SH-SY5Y (cell line): ENCODE measurements around the gene NKX1-2.

Source experiments
- GATA2 ChIP-seq: IDR thresholded peaks from 2 replicates; pipeline ENCODE4 v1.6.1; 2011; ENCODE audit warnings: mild to moderate bottlenecking, low read depth, low read length
- GATA3 ChIP-seq: IDR thresholded peaks from 2 replicates; pipeline ENCODE4 v1.6.1; 2011; ENCODE audit warnings: low read depth, mild to moderate bottlenecking, low read length, moderate library complexity

Gene NKX1-2

DNA sequence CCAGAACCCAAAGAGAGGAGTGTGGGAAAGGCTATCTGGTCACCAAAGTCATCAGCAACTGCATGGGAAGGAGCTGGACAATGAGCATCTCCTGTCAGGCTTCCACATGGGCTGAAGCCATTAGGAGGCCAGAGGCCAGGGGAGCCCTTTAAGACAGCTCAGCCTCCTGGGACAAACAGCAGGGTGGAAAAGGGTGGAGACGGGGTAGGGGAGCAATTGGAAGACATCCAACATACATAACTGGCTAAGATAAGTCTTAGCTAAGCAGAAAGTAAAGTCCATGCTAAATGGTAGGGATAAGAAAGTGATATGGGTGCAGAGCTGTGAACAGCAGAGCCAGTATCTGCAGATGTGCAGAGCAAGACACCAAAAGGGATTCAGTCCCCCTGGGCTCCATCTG, 29.6 kb downstream of the NKX1-2 start:
- no peak for TF ChIP-seq GATA3
- TF ChIP-seq GATA2 = no peak

DNA sequence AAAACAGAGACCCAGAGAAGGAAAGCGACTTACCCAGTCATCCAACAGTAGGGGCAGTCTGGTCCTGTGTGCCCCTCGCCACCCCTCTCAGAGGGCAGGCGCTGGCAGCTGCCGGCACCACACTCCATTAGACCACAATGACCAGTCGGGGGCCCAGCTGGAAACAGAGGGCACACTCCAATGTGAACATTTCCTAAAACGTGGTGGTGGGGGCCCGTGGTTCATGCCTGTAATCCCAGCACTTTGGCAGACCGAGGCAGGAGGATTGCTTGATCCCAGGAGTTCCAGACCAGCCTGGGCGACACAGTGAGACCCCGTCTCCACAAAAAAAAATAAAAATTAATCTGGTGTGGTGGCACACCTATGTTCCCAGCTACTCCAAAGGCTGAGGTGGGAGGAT, 30.2 kb downstream of the NKX1-2 start:
- TF ChIP-seq GATA2 = no peak

DNA sequence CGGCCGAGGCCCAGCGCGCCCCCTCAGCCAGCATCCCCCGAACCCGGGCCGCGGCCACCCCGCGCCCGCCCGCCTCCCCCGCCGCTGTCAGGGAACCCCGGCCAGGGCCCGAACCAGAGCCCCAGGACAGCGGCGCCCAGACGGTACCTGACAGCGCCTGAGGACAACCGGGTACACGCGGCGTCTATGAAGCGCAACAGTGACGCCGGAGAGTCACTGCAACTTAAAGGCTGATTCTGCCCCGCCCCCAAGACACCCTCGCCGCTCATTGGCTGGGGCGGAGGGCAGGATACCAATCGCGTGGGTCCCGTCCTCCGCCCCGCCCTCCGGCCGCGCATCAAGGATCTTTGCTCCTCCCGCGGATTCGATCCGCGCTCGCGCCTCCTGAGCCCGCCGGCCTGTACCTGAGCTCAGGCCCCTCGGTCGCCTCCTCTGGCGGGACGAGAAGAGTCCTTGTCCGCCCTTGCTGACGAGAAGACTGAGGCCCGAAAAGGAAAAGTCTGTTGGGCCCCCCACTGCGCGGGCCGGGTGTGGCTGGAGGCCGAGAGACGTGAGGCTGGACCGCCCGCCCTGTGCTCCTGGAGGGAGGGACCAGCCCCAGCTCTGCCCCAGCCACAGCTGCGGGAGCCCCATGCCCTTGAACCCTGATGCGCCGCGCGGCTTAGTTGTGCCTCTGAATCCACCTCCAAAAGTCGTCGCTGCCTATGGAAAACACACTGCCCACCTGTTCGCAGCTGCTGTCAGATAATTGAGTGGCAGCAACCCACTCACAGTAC, 30.9 kb downstream of the NKX1-2 start, which contains the start of gene OAT:
Gene OAT, minus strand, starts transcription at position 198 of the 776 bp plus-strand sequence. CDS start 6,752 bp downstream, outside the sequence.
- TF ChIP-seq GATA2 (no peak), GATA3 (no peak)

DNA sequence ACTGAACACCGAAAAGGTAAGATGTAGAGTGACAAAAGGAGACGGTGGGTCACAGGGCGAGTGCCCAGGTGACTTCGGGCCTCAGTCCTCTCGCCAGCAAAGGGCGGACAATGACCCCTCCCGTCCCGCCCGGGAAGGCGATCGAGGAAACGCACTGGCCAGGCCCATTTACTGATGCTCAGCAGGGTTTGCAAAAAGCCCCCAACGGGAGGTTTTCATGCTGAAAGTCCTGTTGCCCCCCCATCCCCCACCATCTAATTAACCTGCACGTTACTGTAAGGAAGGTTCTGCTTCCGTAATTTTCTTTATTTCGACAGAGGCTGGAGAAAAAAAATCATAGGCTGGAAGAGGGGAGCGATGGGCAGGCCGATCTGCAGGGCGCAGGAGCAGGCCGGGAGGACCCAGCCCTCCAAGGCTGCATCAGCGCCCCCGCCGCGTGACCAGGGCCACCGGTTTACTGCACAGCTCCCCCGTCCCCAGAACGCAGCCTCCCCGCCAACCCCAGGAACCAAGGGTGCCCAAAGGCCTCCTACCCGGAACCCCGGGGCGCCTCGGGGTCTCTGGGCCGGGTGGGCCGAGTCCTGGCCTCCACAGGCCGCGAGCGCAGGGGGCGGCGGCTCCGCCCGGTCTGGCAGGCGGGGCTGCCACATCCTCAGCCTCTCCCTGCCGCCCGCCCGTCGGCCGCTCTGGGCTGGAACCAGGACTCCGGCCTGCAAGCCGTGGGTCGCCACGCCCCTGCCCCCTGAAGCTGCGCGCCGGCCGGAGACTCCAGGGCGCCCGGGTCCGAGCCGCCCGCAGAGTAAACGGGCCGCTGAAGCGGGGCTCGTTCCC, 31.7 kb downstream of the NKX1-2 start:
- TF ChIP-seq GATA3 (no peak), GATA2 (no peak)

DNA sequence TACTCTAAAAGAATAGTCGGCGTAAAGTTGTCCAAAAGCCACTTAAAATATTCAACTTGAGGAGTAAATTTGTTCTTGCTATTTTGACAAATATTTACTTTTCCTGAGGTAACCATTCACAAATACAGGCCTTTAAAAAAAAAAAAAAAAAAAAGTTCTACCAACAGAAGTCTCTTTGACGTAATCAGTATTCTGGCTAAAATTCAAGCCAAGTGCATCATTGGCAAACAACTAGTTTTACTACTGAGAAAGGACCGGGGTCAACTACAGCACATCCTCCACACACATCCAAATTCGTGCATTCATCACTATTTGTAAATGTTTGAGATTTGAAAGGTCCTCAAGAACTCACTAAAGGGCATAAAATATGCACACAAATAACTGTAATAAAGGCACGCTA, 33.1 kb downstream of the NKX1-2 start:
- TF ChIP-seq GATA2 (no peak), GATA3 (no peak)

DNA sequence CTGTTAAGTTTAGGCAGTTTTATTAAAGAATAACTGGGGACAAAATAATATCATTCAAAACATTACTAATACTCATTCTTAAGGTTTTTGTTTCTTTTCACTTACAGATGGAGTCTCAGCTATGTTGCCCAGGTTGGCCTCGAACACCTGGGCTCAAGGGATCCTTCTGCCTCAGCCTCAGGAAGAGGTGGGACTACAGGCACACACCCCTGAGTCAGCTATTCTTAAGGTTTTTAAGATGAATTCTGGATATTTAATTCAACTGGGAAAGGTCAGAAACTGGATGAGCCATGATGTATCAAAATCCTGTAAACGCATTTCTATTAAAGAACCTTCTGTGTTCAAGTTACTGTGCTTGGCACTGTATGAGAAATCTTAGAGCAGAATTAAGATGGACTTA, 34.6 kb downstream of the NKX1-2 start:
- no peak for TF ChIP-seq GATA2
- no peak for TF ChIP-seq GATA3

DNA sequence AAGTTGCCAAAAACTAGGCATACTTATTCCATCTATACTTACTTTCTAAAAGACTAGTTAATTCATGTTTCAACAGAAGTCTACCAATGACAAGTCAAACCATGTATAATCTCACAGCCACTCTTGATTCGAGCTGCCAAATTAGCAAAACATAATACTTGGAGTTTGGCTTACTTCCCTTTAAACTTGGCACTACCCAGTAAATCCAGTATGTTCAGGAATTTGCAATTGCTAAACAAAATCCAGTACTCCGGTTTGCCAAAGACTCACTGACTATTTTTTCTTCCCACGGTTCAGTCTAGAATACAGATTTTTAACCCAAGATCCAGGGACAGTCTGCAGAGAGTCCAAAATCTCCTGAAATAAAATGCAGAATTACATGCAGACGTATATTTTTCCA, 35.8 kb downstream of the NKX1-2 start:
- TF ChIP-seq GATA2 (no peak), GATA3 (no peak)

DNA sequence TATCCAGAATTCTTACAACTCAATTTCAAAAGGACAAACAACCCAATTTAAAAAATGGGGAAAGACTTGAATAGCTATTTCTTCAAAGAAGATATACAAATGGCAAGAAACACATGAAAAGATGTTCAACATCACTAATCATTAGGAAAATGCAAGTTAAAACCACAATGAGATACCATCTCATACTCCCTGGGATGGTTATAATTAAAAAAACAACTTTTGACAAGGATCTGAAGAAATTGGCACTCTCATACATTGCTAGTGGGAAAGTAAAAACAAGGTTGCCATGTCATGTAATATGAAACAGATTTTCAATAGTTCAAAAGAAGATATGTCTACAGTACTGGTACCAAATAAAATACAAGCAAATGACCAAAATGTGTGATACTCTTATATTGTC, 40.1 kb downstream of the NKX1-2 start:
- 0 out of 2 replicates have a peak, but pooled peaks have one; percentile 21 for TF ChIP-seq GATA2
- peak; percentile 84 for TF ChIP-seq GATA3

DNA sequence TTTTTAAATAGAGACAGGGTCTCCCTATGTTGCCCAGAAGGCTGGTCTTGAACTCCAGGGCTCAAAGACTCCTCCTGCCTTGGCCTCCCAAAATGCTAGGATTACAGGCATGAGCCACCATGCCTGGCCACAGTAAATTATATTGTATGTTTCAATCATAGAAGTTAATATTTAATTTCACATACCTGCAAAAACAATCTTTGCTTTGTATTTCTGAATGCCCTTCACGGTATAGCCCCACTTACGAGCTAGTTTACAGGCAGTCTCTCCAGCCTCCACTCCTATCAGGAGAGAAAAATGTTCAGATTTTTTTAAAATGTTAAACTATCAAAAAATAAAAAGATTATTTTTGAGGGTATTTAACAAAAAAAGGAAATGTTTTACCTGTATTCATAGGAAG, 41.5 kb downstream of the NKX1-2 start:
- no peak for TF ChIP-seq GATA3
- TF ChIP-seq GATA2 = no peak

DNA sequence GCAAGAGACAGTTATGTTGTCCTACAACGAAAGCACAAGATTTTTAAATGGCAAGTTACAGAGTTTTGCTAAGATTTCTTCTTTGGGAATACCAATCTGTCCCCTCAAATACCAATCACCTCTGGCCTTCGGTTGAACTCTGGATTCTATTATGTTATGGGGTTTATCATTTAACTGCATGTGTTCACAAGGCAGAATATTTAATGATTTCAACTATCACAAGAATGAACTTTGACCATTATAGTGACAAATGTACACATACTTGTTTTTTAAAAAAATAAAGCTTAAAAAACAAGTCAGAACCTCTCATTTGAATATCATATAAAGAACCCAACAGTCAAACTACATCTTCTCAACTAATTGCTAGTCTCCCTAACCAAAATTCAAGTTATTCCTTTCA, 42.4 kb downstream of the NKX1-2 start:
- TF ChIP-seq GATA2 (no peak), GATA3 (no peak)

DNA sequence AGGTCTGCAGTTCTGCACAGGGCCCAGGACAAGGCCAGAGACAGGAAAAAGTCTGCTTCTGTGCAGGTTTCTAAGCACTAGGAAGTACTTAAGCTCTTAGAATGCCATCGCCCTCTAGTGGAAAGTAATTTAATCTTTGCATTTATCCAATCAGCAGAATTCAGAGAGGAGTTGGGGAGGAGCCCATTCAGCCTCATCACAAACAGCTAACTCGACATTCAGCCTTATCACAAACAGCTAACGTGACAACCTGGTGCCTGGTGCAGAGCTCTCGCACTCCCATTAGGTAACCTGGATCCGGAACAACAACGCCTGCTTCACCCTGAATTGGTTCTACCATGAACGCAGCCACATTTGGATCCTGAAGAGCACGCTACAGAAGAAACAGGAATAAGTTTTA, 46.3 kb downstream of the NKX1-2 start:
- TF ChIP-seq GATA2 = no peak
- no peak for TF ChIP-seq GATA3

DNA sequence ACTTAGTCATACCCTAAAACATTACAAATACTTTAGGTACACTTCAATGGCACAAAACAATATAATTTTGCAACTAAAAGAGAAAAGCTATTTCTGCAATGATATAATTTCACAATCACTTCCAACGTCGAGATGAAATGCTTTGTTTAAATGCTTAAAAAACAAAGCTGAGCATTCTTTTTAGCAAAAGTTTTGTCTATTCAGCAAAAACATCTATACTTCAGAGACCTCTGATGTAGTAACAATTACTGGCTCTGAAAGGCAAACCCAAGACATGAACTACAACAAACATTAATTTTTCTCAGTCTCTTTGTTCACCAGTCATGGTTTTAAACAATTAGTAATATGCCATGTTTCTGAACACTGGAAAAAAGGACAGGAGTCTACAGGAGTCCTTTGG, 47.6 kb downstream of the NKX1-2 start:
- TF ChIP-seq GATA3 (no peak), GATA2 (no peak)

DNA sequence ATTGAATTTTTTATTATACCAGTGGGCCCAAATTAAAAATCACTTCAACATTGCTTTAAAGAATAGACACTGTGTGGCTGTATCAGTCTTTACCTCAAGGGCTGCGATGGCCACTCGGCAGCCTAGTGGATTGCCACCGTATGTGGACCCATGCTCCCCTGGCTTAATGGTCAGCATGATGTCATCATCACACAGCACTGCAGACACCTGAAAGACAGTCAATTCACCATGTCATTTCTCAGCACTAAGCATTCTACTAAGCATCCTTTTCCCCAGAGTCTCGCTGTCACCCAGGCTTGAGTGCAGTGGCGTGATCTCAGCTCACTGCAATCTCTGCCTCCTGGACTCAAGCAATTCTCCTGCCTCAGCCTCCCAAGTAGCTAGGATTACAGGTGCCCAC, 48.2 kb downstream of the NKX1-2 start:
- TF ChIP-seq GATA2 (no peak), GATA3 (no peak)
